GM10248 (cell line): ENCODE measurements around the gene SERPINB13.

Source experiments
- CTCF ChIA-PET: fragments of 300-600 bp; sonication (Branson Sonifier 250); formaldehyde crosslinking; extraction: SDS; loops from one replicate; lab custom pipeline; 2021; ENCODE audit warnings: antibody characterized with exemption; lab: Yijun Ruan, JAX
- POLR2A ChIA-PET: fragments of 350-650 bp; sonication (Branson Sonifier 250); formaldehyde crosslinking; extraction: SDS; loops from one replicate; lab custom pipeline; 2020; ENCODE audit warnings: antibody characterized with exemption; lab: Yijun Ruan, JAX
- DNase-seq: peaks from one replicate; pipeline ENCODE4 v3.0.0; 2012; ENCODE audit errors: extremely low spot score
- CTCF ChIP-seq: IDR thresholded peaks from 2 replicates; pipeline ENCODE4 v1.5.1; 2012; ENCODE audit warnings: mild to moderate bottlenecking, low read depth; ENCODE audit errors: extremely low read depth, missing control alignments, control extremely low read depth

Gene SERPINB13

GRCh38 chr18:63551769-63552168 lies 35.4 kb upstream of the SERPINB13 start:
- TF ChIP-seq CTCF: no peak
- ChIA-PET CTCF (interaction anchor here (1.1 to 1.5 kb wide), 2 partner anchors 19 to 24 kb away, joined by 3 read pairs; no protein-coding TSS in a partner anchor), POLR2A (no interaction called here)
- no peak for DNase-seq

GRCh38 chr18:63552581-63552980 lies 34.6 kb upstream of the SERPINB13 start:
- no peak for TF ChIP-seq CTCF
- POLR2A ChIA-PET: no interaction called here
- no peak for DNase-seq
- CTCF ChIA-PET: interaction anchor here (0.9 to 1.1 kb wide), 2 partner anchors 24 to 34 kb away, joined by 3 to 4 read pairs; no protein-coding TSS in a partner anchor

- ChIA-PET POLR2A (no interaction called here), CTCF (interaction anchor here (0.9 to 1.0 kb wide), 2 partner anchors 31 to 34 kb away, joined by 3 to 4 read pairs; no protein-coding TSS in a partner anchor)
- TF ChIP-seq CTCF: no peak
- no peak for DNase-seq
These were observed 34.1 kb upstream of the SERPINB13 start for GRCh38 chr18:63553081-63553480.

- no peak for TF ChIP-seq CTCF
- DNase-seq: no peak
- ChIA-PET POLR2A (no interaction called here), CTCF (interaction anchor here (1.3 to 3.4 kb wide), 4 partner anchors 8 to 41 kb away, joined by 3 to 14 read pairs (median 5); no protein-coding TSS in a partner anchor)
These were observed 27.3 kb upstream of the SERPINB13 start for GRCh38 chr18:63559567-63560491.

GRCh38 chr18:63562284-63562683 lies 24.9 kb upstream of the SERPINB13 start:
- DNase-seq: no peak
- CTCF ChIA-PET: interaction anchor here (1.2 to 9.9 kb wide), 4 partner anchors 18 to 123 kb away, joined by 3 to 156 read pairs (median 8); no protein-coding TSS in a partner anchor
- TF ChIP-seq CTCF: no peak
- POLR2A ChIA-PET: no interaction called here

- POLR2A ChIA-PET: no interaction called here
- CTCF ChIA-PET: interaction anchor here (0.7 to 9.9 kb wide), 3 partner anchors 16 to 46 kb away, joined by 3 to 156 read pairs (median 5); no protein-coding TSS in a partner anchor
- no peak for TF ChIP-seq CTCF
- DNase-seq: no peak
These were observed 23.1 kb upstream of the SERPINB13 start for GRCh38 chr18:63564021-63564420.
